ENCODE measurements around the gene RYR1.
"Not testable (repeated sequence)": the region's sequence is repeated elsewhere in the genome, so short reads cannot be mapped to it uniquely, and the experiment has no call there.

RYR1 gene

DNA sequence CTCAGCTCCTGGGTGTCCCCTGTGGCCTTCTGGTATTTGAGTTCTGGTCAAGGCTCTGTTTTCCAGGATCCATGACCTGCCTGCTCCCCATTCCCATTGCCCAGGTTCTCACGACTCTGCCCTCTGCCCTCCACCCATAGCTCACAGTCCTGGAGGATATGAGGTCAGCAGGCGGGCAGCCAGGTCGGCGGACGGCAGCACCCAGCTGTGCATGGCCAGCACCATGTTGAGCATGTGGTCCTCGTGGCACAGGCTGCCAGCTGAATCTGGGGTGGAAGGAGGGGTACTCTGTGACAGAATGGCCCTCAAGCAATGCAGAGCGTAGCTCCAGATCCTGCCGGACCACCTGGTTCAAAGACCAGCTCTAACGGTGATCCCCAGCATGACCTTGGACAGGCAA is 12.6 kb upstream of the RYR1 start:
- DNase-seq (ENCODE audit: low read depth): no peak
- no peak overlapping the region for H3K4me3 ChIP-seq (replicated peaks; ENCODE audit: low read depth, low read length)
- TF ChIP-seq, protein P1, sequence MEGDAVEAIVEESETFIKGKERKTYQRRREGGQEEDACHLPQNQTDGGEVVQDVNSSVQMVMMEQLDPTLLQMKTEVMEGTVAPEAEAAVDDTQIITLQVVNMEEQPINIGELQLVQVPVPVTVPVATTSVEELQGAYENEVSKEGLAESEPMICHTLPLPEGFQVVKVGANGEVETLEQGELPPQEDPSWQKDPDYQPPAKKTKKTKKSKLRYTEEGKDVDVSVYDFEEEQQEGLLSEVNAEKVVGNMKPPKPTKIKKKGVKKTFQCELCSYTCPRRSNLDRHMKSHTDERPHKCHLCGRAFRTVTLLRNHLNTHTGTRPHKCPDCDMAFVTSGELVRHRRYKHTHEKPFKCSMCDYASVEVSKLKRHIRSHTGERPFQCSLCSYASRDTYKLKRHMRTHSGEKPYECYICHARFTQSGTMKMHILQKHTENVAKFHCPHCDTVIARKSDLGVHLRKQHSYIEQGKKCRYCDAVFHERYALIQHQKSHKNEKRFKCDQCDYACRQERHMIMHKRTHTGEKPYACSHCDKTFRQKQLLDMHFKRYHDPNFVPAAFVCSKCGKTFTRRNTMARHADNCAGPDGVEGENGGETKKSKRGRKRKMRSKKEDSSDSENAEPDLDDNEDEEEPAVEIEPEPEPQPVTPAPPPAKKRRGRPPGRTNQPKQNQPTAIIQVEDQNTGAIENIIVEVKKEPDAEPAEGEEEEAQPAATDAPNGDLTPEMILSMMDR (IDR thresholded peaks at IDR 0.05; ENCODE audit: low read length, missing control alignments): no peak

DNA sequence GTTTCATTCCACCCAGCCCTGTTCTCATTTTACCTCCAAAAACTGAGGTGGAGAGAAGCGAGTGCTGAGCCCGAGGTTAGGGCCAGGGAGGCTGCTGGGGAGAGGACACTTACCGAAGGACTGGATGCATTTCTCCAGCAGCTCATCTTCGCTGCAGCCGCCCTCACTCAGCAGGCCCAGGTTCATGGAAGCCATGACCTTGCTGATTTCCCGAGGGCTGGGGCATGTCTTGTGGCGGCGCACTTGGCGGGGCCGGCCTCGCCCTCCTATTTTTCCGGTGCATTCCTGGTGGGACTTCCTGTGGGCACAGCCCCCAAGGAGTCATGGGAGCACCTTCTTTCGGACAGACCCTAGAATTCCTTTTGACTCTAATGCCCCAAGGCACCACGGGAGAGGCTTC is 11.6 kb upstream of the RYR1 start:
- no peak for DNase-seq (ENCODE audit: low read depth)
- no peak overlapping the region for H3K4me3 ChIP-seq (replicated peaks; ENCODE audit: low read depth, low read length)
- TF ChIP-seq, protein P1 (IDR thresholded peaks at IDR 0.05; ENCODE audit: low read length, missing control alignments): no peak

DNA sequence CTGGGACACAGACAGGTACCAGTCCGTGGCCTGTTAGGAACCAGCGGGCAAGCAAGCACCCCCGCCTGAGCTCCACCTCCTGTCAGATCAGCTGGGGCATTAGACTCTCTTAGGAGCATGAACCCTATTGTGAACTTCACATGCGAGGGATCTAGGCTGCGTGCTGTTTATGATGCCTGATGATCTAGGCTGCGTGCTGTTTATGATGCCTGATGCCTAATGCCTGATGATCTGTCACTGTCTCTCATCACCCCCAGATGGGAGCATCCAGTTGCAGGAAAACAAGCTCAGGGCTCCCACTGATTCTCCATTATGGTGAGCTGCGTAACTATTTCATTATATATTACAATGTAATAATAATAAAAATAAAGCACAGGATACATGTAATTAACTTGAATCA is 11.1 kb upstream of the RYR1 start:
- H3K4me3 ChIP-seq (replicated peaks; ENCODE audit: low read depth, low read length): no peak overlapping the region
- TF ChIP-seq, protein P1 (IDR thresholded peaks at IDR 0.05; ENCODE audit: low read length, missing control alignments): no peak
- DNase-seq (ENCODE audit: low read depth): no peak

GRCh38 chr19:38424272-38424671 is 9.2 kb upstream of the RYR1 start:
- no peak overlapping the region for H3K4me3 ChIP-seq (replicated peaks; ENCODE audit: low read depth, low read length)
- no peak for DNase-seq (ENCODE audit: low read depth)
- TF ChIP-seq, protein P1 (IDR thresholded peaks at IDR 0.05; ENCODE audit: low read length, missing control alignments): no peak

DNA sequence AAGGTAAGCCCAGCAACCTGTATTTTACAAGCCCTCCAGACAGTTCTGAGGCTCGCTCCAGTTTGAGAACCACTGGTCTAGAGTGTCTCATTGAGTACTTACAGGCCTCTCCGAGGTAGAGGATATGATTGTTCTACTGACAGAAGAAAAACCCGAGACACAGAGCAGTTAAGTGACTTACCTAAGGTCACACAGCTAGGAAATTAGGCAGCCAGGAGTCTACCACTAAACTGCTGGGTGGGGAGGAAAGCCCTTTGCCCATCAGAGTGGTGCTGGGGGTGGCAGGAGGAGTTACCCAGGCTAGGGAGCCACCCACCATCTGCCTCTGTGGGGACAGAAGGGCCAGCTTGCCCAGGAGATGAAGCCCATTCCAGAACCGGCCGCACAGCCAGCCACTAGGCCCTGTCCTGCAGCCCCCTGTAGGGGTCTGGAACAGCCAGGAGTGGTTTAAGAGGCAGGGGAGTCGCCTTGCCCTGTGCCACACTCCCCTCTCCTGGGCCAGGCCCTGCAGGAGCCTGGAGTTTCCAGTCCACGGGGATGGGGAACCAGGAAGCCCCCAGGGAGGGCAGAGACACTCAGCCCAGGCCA is 8.2 kb upstream of the RYR1 start:
- H3K4me3 ChIP-seq (replicated peaks; ENCODE audit: low read depth, low read length): no peak overlapping the region
- TF ChIP-seq, protein P1 (IDR thresholded peaks at IDR 0.05; ENCODE audit: low read length, missing control alignments): no peak

DNA sequence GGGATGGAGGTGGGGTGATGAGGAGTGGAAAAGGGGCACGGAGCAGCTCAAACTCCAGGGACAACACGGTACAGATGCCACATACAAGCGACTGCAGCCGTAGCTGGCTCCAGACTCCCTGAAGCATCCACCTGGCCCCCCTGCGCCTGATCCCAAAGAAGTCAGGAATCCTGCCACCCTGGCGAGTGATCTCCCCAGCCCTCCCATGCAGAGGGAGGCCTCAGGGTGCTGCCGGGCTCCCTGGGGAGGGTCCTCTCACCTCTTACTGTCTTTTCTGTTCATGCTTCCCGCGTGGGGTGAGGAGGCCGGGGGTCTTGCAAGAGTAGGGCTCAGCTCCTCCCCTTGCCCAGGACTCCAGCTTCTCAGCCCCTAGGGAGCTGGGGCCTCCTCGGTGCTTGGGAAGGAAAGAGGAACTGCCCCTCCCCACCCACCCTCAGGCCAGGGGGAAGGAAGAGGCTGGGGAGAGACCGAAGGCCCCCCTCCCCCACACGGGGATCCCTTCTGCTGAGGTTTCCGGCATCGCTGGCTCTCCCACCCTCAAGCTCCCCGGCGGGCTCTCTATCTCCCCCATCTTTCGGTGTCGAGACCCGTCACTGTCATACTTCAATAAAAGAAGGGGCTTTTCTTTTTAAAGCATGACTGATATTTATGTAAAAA is 7.6 kb upstream of the RYR1 start, which contains the start of gene RASGRP4:
TSS of gene RASGRP4 (minus strand) at position 410 of the 657 bp plus-strand sequence. CDS start at position 282, 128 bp downstream.
- no peak for DNase-seq (ENCODE audit: low read depth)
- TF ChIP-seq, protein P1 (IDR thresholded peaks at IDR 0.05; ENCODE audit: low read length, missing control alignments): no peak
- H3K4me3 ChIP-seq (replicated peaks; ENCODE audit: low read depth, low read length): no peak within 1 kb of the TSS

More for the DNA sequence above, 8.2 kb upstream of the RYR1 start:
- DNase-seq (ENCODE audit: low read depth): no peak

DNA sequence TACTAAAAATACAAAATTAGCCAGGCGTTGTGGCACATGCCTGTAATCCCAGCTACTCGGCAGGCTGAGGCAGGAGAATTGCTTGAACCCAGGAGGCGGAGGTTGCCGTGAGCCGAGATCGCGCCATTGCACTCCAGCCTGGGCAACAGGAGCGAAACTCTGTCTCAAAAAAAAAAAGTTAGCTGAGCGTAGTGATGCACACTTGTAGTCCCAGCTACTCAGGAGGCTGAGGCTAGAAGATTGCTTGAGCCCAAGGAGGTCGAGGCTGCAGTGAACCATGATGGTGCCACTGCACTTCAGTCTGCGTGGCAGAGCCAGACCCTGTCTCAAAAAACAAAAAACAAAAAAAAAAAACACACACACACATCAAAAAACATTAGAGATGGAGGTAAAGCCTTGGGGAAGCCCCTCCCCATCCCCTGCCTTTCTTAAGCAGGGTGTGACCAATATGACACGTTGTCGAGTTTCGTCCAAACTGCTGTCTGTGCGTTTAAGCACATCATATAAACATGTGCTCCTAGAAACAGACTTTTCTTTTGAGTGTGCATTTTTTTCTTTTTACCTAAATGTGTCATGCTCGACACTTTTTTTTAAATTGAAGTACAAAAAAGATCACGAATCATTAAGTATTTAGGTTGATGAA is 6.3 kb upstream of the RYR1 start:
- DNase-seq (ENCODE audit: low read depth): not testable (repeated sequence)

More for the DNA sequence above, 6.3 kb upstream of the RYR1 start:
- not testable (repeated sequence) for H3K4me3 ChIP-seq (replicated peaks; ENCODE audit: low read depth, low read length)
